ENCODE measurements around the gene SEMA3A.

Gene SEMA3A

DNA sequence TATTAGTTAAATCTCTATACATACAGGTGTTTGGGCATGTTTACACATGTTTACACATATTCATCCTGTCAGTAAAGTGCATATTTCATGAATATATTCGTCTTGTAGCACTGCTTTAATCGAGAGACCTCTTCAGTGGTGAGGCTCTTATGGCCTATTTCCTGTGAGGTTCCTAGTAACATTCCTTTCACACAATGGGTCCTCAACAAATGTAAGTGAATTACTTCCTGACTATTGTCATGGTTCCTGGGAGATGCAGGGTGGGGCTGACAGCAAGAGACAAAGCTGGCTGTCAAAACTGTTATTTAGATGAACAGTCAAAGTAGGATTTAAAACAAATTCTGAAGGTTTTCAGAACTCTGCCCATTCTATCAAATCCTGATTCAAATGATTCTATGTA is 12.4 kb upstream of the SEMA3A start:
- no peaks in the 10 kb centered on the region for H3K27me3 ChIP-seq
- H3K9me3 ChIP-seq (replicated peaks in 1 of 11): no peaks in the 10 kb centered on the region
- no peak overlapping the region for H3K27ac ChIP-seq
- H4K20me1 ChIP-seq: no peaks in the 10 kb centered on the region
- no peak overlapping the region for H3K4me3 ChIP-seq
- H3K4me1 ChIP-seq: no peaks in the 10 kb centered on the region; a peak in 1 of 20 replicates
- no peak overlapping the region for H3K9ac ChIP-seq
- no peak for TF ChIP-seq Cebpa-rat (IDR thresholded peaks at IDR 0.05)
- no peak overlapping the region for H3K4me2 ChIP-seq
- no peaks in the 10 kb centered on the region for H3K36me3 ChIP-seq

DNA sequence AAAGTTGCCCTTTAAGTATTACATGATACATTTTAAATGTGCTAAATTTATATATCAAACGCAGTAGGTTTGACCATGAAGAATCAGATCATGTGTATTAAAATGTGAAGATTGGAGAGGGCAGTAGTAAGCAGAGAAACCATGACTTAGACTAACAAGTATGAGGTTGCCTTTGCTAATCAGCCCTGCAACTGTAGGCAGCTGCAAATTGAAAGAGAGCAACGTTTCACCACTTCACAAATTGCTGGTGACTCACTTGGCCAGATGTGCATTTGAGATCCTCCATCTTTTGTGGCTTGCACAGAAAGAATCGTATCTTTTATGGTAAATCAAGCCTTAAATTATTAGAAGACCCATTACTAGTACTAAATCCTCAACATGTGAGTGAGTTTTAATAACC is 10.1 kb upstream of the SEMA3A start:
- H3K36me3 ChIP-seq: no peaks in the 10 kb centered on the region

DNA sequence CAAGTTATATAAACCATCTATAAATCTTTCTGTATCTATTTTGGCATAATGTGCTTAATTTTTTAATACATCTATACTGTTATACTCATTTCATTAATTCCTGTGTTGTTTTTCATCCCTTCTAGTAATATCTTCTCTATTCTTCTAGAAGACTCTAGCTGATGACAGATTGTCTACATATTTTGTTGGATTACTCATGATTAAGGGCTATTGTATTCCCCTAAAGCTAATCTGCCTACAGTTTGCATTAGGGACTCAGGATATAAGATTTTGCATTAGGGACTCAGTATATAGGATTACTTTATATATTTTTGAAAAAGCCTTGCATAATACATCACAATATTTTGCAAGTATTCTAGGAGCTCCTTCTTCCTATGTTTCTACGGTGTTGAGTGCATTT is 8.3 kb upstream of the SEMA3A start:
- Histone ChIP-seq H3K27me3 (no peaks in the 10 kb centered on the region), H3K36me3 (no peaks in the 10 kb centered on the region), H3K27ac (no peak overlapping the region), H3K4me1 (no peaks in the 10 kb centered on the region), H4K20me1 (no peaks in the 10 kb centered on the region), H3K4me2 (no peak overlapping the region), H3K9me3 (replicated peaks in 1 of 11) (no peaks in the 10 kb centered on the region), H3K9ac (no peak overlapping the region), H3K4me3 (no peak overlapping the region)
- no peak for TF ChIP-seq Cebpa-rat (IDR thresholded peaks at IDR 0.05)

More for the DNA sequence above, 10.1 kb upstream of the SEMA3A start:
- Histone ChIP-seq H3K4me3 (no peak overlapping the region), H3K4me1 (no peaks in the 10 kb centered on the region), H3K4me2 (no peak overlapping the region), H3K27me3 (no peaks in the 10 kb centered on the region), H4K20me1 (no peaks in the 10 kb centered on the region), H3K9me3 (replicated peaks in 1 of 11) (no peaks in the 10 kb centered on the region), H3K9ac (no peak overlapping the region), H3K27ac (no peak overlapping the region)
- TF ChIP-seq Cebpa-rat (IDR thresholded peaks at IDR 0.05): no peak

DNA sequence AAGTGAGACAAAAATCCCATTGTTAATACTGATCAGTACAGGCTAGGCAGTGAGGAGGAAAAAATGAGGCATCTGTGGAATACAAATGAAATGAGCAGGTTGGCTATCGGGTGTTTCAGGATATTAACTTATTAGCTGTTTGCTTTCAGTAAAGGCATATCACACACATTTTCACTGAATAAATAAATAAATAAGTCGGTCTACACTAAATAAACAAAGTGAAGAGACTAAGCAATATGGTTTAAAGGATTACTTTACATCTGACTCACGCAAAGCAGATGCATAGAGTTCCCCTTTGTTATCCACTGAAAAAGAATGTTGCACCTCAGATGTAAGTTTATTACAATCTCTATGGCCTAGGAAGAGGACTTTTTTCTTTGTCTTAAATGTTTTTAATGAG is 6.3 kb upstream of the SEMA3A start:
- no peak overlapping the region for H3K27ac ChIP-seq
- H3K4me2 ChIP-seq: no peak overlapping the region
- no peaks in the 10 kb centered on the region for H4K20me1 ChIP-seq
- no peak overlapping the region for H3K9ac ChIP-seq
- H3K36me3 ChIP-seq: no peaks in the 10 kb centered on the region
- H3K27me3 ChIP-seq: no peaks in the 10 kb centered on the region
- peaks cover 0 to 5% (median 0%) of the 10 kb centered on the region in 10 experiments; a peak in 1 of 20 replicates for H3K4me1 ChIP-seq
- no peak overlapping the region for H3K4me3 ChIP-seq
- H3K9me3 ChIP-seq (replicated peaks in 1 of 11): no peaks in the 10 kb centered on the region
- no peak for TF ChIP-seq Cebpa-rat (IDR thresholded peaks at IDR 0.05)

DNA sequence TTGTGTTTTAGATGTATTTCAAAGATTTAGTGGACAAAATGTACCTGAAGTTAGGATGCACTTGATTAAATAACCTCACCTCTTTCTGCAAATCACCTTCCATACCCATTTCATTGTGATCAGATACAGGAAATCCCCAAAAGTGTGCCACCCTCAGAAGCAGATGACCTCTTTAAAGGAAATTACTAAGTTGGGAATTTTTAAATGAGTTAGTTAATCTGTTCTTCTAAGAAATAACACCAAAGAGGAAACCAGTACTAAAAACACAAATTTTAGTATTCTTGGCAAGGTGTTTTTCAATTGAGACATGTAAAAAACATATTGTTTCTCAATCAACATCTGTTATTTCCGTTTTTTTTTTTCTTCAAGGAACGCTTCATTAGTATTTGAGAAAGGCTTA is 4.6 kb upstream of the SEMA3A start:
- Histone ChIP-seq H3K9me3 (replicated peaks in 1 of 11) (no peaks in the 10 kb centered on the region), H3K4me3 (no peak overlapping the region), H3K4me1 (peaks cover 0 to 10% (median 0%) of the 10 kb centered on the region in 10 experiments; a peak in 2 of 20 replicates), H3K9ac (no peak overlapping the region), H4K20me1 (no peaks in the 10 kb centered on the region), H3K4me2 (no peak overlapping the region), H3K27me3 (no peaks in the 10 kb centered on the region), H3K36me3 (no peaks in the 10 kb centered on the region), H3K27ac (no peak overlapping the region)
- no peak for TF ChIP-seq Cebpa-rat (IDR thresholded peaks at IDR 0.05)

DNA sequence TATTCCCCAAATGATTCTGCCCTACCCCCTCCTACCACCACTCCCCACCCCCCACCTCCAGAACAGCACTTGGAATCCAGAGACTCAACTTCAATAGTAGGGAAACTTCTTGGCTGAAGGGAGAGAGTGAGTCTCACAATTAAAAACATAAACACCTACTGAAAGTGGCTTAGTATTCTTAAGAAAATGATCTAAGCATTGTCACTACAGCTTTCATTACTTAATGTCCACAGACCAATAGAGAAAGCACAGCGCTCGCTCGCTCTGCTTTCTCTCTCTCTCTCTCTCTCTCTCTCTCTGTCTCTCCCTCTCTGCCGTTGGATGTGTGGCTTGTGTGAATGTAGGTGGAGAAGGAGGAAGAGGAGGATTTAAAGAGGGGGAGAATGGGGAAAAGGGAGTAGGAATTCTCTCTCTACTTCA is 1.5 kb upstream of the SEMA3A start:
- Histone ChIP-seq H3K9ac (no peak overlapping the region), H3K4me3 (no peak overlapping the region), H3K36me3 (no peaks in the 10 kb centered on the region), H3K9me3 (replicated peaks in 1 of 11) (no peaks in the 10 kb centered on the region), H3K4me1 (peaks cover 0 to 12% (median 0%) of the 10 kb centered on the region in 10 experiments; a peak in 2 of 20 replicates), H3K27ac (no peak overlapping the region), H4K20me1 (no peaks in the 10 kb centered on the region), H3K4me2 (no peak overlapping the region), H3K27me3 (no peaks in the 10 kb centered on the region)
- TF ChIP-seq Cebpa-rat (IDR thresholded peaks at IDR 0.05): no peak

DNA sequence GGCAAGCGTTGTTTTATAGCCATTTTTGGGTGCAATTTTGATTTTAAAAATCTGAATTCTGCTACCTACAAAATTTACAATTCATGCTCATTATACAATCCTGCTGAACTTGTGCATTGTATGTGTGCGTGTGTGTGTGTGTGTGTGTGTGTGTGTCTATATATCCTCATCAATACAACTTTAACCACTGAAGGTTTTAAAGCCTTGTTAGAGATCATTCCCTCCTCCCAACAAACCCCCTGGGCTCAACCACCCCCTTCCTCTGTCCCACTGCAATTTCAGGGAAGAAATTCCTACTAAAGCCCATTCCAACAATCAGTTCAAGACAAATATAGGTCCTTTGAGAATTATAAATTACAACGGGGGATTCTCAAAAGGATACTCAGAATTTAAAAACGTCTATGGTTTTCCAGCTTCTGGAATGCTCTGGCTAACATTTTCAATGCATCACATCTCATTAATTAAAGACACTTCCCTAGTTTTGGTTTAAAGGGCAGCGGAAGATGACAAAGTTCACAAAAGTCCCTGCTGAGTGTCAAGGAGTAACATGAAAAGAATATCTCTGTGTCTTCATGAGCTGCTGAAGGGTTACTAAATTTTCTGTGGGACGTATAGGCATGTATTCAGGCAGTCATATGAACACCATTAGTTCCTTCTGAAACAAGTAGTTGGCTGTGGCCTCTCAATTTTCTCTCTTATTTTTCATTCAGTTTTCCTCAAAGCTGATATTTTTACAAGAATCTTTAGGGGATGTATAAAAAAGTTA is 889 bp upstream of the SEMA3A start:
- Histone ChIP-seq H3K9ac (0 out of 22 replicates have a peak overlapping the region, but pooled peaks of 1 of the 11 experiments have one; percentile 63), H4K20me1 (no peaks in the 10 kb centered on the region), H3K27ac (peak overlapping the region in 1 of 11 experiments; percentile 1; a peak in 1 of 22 replicates), H3K4me1 (peaks cover 0 to 12% (median 0%) of the 10 kb centered on the region in 10 experiments; a peak in 2 of 20 replicates), H3K4me3 (no peak overlapping the region), H3K9me3 (replicated peaks in 1 of 11) (no peaks in the 10 kb centered on the region), H3K27me3 (no peaks in the 10 kb centered on the region), H3K4me2 (peak overlapping the region in 3 of 11 experiments; percentile 43 to 79 (median 48); a peak in 6 of 22 replicates), H3K36me3 (no peaks in the 10 kb centered on the region)
- TF ChIP-seq Cebpa-rat (IDR thresholded peaks at IDR 0.05): no peak

DNA sequence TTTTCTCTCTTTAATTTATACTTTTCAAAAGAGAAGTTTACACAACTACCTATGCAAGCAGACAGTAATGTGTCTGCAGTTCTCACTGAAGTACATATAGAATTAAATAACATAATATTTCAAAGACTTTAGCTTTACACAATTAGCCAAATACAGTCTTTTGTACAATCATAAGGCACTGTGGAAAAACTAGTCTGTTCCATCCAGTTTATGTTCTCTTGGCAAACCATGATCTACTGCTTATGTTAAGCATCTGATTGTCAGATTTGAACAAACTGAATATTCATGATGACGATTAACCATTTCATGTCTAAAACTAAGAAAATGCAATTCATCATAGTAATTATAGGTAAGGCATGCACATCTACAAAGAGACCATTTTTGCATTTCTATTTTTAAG is 842 bp downstream of the SEMA3A start:
- no peak overlapping the region for H3K9ac ChIP-seq
- H3K9me3 ChIP-seq (replicated peaks in 1 of 11): no peaks in the 10 kb centered on the region
- H3K4me2 ChIP-seq: peak overlapping the region in 1 of 11 experiments; percentile 48; a peak in 1 of 22 replicates

DNA sequence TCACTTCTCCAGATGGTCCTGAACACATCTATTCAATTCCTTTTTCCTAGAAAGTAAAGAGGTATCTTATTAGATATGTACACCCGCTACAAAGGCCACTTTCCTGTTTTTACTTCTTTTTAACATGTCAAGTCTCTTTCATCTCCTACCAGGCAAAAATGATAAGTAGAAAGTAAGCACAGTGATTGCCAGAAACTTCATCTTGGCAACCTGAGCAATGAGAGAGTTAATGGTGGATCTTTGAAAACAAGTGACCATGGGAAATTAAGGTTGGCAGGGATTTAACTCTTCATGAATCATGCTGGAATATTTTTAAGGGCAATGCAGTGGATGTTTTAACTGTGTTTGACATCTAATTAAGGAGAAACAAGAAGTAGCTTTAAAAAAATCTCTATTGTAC is 2.7 kb downstream of the SEMA3A start:
- Histone ChIP-seq H3K4me2 (no peak overlapping the region), H3K4me3 (no peak overlapping the region), H4K20me1 (no peaks in the 10 kb centered on the region), H3K27ac (no peak overlapping the region), H3K27me3 (no peaks in the 10 kb centered on the region), H3K9ac (no peak overlapping the region), H3K36me3 (no peaks in the 10 kb centered on the region), H3K4me1 (peaks cover 0 to 12% (median 0%) of the 10 kb centered on the region in 10 experiments; a peak in 2 of 20 replicates), H3K9me3 (replicated peaks in 1 of 11) (no peaks in the 10 kb centered on the region)
- TF ChIP-seq Cebpa-rat (IDR thresholded peaks at IDR 0.05): no peak

More for the DNA sequence above, 842 bp downstream of the SEMA3A start:
- no peaks in the 10 kb centered on the region for H4K20me1 ChIP-seq
- no peaks in the 10 kb centered on the region for H3K36me3 ChIP-seq
- no peaks in the 10 kb centered on the region for H3K27me3 ChIP-seq
- no peak for TF ChIP-seq Cebpa-rat (IDR thresholded peaks at IDR 0.05)
- no peak overlapping the region for H3K27ac ChIP-seq
- peaks cover 0 to 12% (median 0%) of the 10 kb centered on the region in 10 experiments; a peak in 2 of 20 replicates for H3K4me1 ChIP-seq
- no peak overlapping the region for H3K4me3 ChIP-seq

DNA sequence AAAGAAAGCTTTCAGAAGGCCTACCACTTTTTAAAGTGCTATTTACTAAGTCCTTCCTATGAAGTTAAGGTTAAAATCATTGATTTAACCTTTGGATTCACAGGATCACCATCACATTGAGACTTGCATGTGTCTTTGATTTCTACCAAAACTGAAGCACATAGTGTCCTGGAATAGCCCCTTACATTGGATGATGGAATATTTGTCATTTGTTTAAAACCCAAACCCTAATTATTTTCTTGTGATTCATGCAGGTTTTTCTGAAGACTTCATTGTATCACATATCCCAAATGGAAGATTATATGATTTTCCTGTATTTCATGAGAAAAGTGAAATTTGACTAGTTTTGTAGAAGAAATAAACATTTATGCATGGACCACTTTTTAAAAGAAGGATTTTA is 3.3 kb downstream of the SEMA3A start:
- Histone ChIP-seq H3K27me3 (no peaks in the 10 kb centered on the region), H3K4me3 (no peak overlapping the region), H4K20me1 (no peaks in the 10 kb centered on the region), H3K27ac (no peak overlapping the region), H3K9me3 (replicated peaks in 1 of 11) (no peaks in the 10 kb centered on the region), H3K9ac (no peak overlapping the region), H3K36me3 (no peaks in the 10 kb centered on the region), H3K4me1 (peaks cover 0 to 10% (median 0%) of the 10 kb centered on the region in 10 experiments; a peak in 2 of 20 replicates), H3K4me2 (no peak overlapping the region)
- TF ChIP-seq Cebpa-rat (IDR thresholded peaks at IDR 0.05): no peak

Measured in BLaER1 treated with 17β-estradiol and CSF1 and Interleukin-3, amounts not matched to agents 10 nM and 100 nM (cell line).